ENCODE measurements around the gene TOR4A.

TOR4A gene

GRCh38 chr9:137272241-137273094 is 5.1 kb upstream of the TOR4A start:
- no peak for DNase-seq (ENCODE audit: low read depth)

- no peak for DNase-seq (ENCODE audit: low read depth)
Observed at GRCh38 chr9:137273095-137273490, 4.4 kb upstream of the TOR4A start.

GRCh38 chr9:137273611-137274320 is 3.8 kb upstream of the TOR4A start:
- DNase-seq (ENCODE audit: low read depth), result no peak

GRCh38 chr9:137275203-137275587 is 2.3 kb upstream of the TOR4A start:
- DNase-seq (ENCODE audit: low read depth), result no peak

- DNase-seq (ENCODE audit: low read depth), result no peak
Observed at GRCh38 chr9:137275588-137276472, 1.7 kb upstream of the TOR4A start.

- no peak for DNase-seq (ENCODE audit: low read depth)
Observed at GRCh38 chr9:137276473-137277328, 825 bp upstream of the TOR4A start.

- DNase-seq (ENCODE audit: low read depth), result no peak
Observed at GRCh38 chr9:137278061-137278701, 655 bp downstream of the TOR4A start.

- DNase-seq (ENCODE audit: low read depth), result no peak
Observed at GRCh38 chr9:137278721-137279711, 1.5 kb downstream of the TOR4A start.

GRCh38 chr9:137279741-137280473 is 2.4 kb downstream of the TOR4A start:
- no peak for DNase-seq (ENCODE audit: low read depth)

GRCh38 chr9:137280474-137281344 is 3.2 kb downstream of the TOR4A start:
- DNase-seq (ENCODE audit: low read depth), result no peak

GRCh38 chr9:137281345-137282116 is 4.0 kb downstream of the TOR4A start:
- no peak for DNase-seq (ENCODE audit: low read depth)

GRCh38 chr9:137286975-137287383 is 9.5 kb downstream of the TOR4A start:
- DNase-seq (ENCODE audit: low read depth), result no peak

- DNase-seq (ENCODE audit: low read depth), result no peak
Observed at GRCh38 chr9:137293094-137293481, 15.6 kb downstream of the TOR4A start.

- DNase-seq (ENCODE audit: low read depth), result no peak
Observed at GRCh38 chr9:137293482-137294090, 16.1 kb downstream of the TOR4A start.

- no peak for DNase-seq (ENCODE audit: low read depth)
Observed at GRCh38 chr9:137294091-137294680, 16.7 kb downstream of the TOR4A start.

GRCh38 chr9:137294681-137295237 is 17.2 kb downstream of the TOR4A start:
- no peak for DNase-seq (ENCODE audit: low read depth)
